Breast epithelium (tissue), 3 donors: Measurements from ENCODE around the gene ZCCHC17.

Experiments
- CTCF ChIP-seq, 3 donors: fragments of 450-650 bp; IDR thresholded peaks; one replicate each; pipeline ENCODE4 v1.5.1; 2016 to 2017; ENCODE audit warnings: antibody characterized with exemption in 3 of 3, mild to moderate bottlenecking in 3 of 3, moderate library complexity in 3 of 3
- POLR2A ChIP-seq: fragments of 450-650 bp; IDR thresholded peaks from one replicate; pipeline ENCODE4 v1.6.1; 2016; ENCODE audit warnings: antibody characterized with exemption, mild to moderate bottlenecking, moderate library complexity

GRCh38 chr1:31398246-31398645, 101.4 kb downstream of the ZCCHC17 start:
- no peak for TF ChIP-seq CTCF (IDR thresholded peaks at IDR 0.05)
- TF ChIP-seq POLR2A = no peak
